SK-N-SH (cell line): Measurements from ENCODE around the gene HSD17B1. TPM values are rescaled to one million over a fixed set of nuclear protein-coding genes. Genes with fewer than 3 reads are reported as not detected.
A peak's percentile ranks its signal among the peaks of the same experiment; 100 is the strongest.

Experiments
- CTCF ChIA-PET: fragments of 300-600, 350-600 bp; formaldehyde crosslinking; extraction: SDS; loops from one replicate; lab custom pipeline; 2021; lab: Yijun Ruan, JAX
- POLR2A ChIA-PET: fragments of 350-600 bp; sonication (Branson Sonifier 250); formaldehyde crosslinking; extraction: SDS; loops from one replicate; lab custom pipeline; 2020; ENCODE audit warnings: antibody characterized with exemption, inconsistent platforms; lab: Yijun Ruan, JAX
- DNase-seq: peaks from one replicate; pipeline ENCODE4 v3.0.0; 2012
- H2AFZ ChIP-seq: fragments of 200-600 bp; sonication (generic); 2 replicates; pipeline ENCODE4 v1.8.1; 2016; ENCODE audit warnings: antibody characterized with exemption, mild to moderate bottlenecking, low read depth
- H3F3A ChIP-seq: fragments of 200-600 bp; sonication (generic); replicated peaks from 2 replicates; pipeline ENCODE3; 2016; ENCODE audit warnings: antibody characterized with exemption, mild to moderate bottlenecking; ENCODE audit not compliant: insufficient read depth
- H3K27ac ChIP-seq, 2 experiments: fragments of 200-500 bp in 1 of 2; fragments of 200-600 bp in 1 of 2; sonication (Bioruptor generic) in 1 of 2; sonication (generic), shearing (Covaris generic) in 1 of 2; 2 replicates each; pipeline versions ENCODE4 v1.5.1 to v1.6.1; 2014 to 2016; ENCODE audit warnings: low read depth in 2 of 2, inconsistent platforms in 1 of 2, low read length in 1 of 2, mild to moderate bottlenecking in 1 of 2, mixed read lengths in 1 of 2
- H3K27me3 ChIP-seq: fragments of 200-600 bp; sonication (generic), shearing (Covaris generic); 2 replicates; pipeline ENCODE4 v1.6.1; 2016; ENCODE audit warnings: mixed run types; ENCODE audit not compliant: insufficient read depth
- H3K36me3 ChIP-seq, 2 experiments: fragments of 200-500 bp in 1 of 2; fragments of 200-600 bp in 1 of 2; sonication (Bioruptor generic) in 1 of 2; sonication (generic) in 1 of 2; replicated peaks in 1 of 2; 2 replicates each; pipeline versions ENCODE3 to v1.5.1; 2014 to 2016; ENCODE audit warnings: low read length in 1 of 2, mild to moderate bottlenecking in 1 of 2; ENCODE audit not compliant: insufficient read depth in 2 of 2, control insufficient read depth in 1 of 2
- H3K4me1 ChIP-seq, 2 experiments: fragments of 200-500 bp in 1 of 2; fragments of 200-600 bp in 1 of 2; sonication (Bioruptor generic) in 1 of 2; sonication (generic), shearing (Covaris generic) in 1 of 2; 2 replicates each; pipeline versions ENCODE4 v1.5.1 to v1.6.1; 2014 to 2016; ENCODE audit warnings: low read depth in 1 of 2, low read length in 1 of 2, mixed run types in 1 of 2; ENCODE audit not compliant: insufficient read depth in 2 of 2, control insufficient read depth in 1 of 2
- H3K4me2 ChIP-seq: fragments of 200-600 bp; sonication (generic), shearing (Covaris generic); 2 replicates; pipeline ENCODE4 v1.6.1; 2017; ENCODE audit warnings: mixed run types
- H3K4me3 ChIP-seq, 2 experiments: fragments of 200-500 bp in 1 of 2; fragments of 200-600 bp in 1 of 2; sonication (Bioruptor generic) in 1 of 2; sonication (generic), shearing (Covaris generic) in 1 of 2; 2 replicates each; pipeline versions ENCODE4 v1.5.1 to v1.8.1; 2014 to 2016; ENCODE audit warnings: low read depth in 2 of 2, inconsistent platforms in 1 of 2, low read length in 1 of 2, mild to moderate bottlenecking in 1 of 2, mixed read lengths in 1 of 2, moderate library complexity in 1 of 2
- H3K79me2 ChIP-seq: fragments of 200-600 bp; sonication (generic); 2 replicates; pipeline ENCODE4 v1.8.1; 2017; ENCODE audit warnings: mild to moderate bottlenecking; ENCODE audit not compliant: insufficient read depth
- H3K9ac ChIP-seq: fragments of 200-600 bp; sonication (generic); 2 replicates; pipeline ENCODE4 v1.6.1; 2017; ENCODE audit warnings: mixed run types
- H3K9me2 ChIP-seq: fragments of 200-600 bp; sonication (generic); 2 replicates; pipeline ENCODE4 v1.6.1; 2017; ENCODE audit warnings: mixed run types
- H3K9me3 ChIP-seq: fragments of 200-600 bp; sonication (generic); 2 replicates; pipeline ENCODE4 v1.6.1; 2017; ENCODE audit warnings: mixed run types, mild to moderate bottlenecking, moderate library complexity
- H4K20me1 ChIP-seq: fragments of 200-600 bp; sonication (generic); 2 replicates; pipeline ENCODE4 v1.6.1; 2017; ENCODE audit warnings: mild to moderate bottlenecking, mixed run types; ENCODE audit not compliant: insufficient read depth
- CHD2 ChIP-seq: fragments of 150-350 bp; IDR thresholded peaks from 2 replicates; pipeline ENCODE4 v1.6.1; 2018; ENCODE audit warnings: low read length; ENCODE audit not compliant: partially characterized antibody
- EZH2phosphoT487 ChIP-seq: fragments of 200-600 bp; sonication (generic); IDR thresholded peaks from 2 replicates; pipeline ENCODE4 v1.6.1; 2017; ENCODE audit warnings: low read depth, mixed run types, mild to moderate bottlenecking, antibody characterized with exemption, moderate library complexity, borderline replicate concordance
- MAX ChIP-seq: IDR thresholded peaks from 2 replicates; pipeline ENCODE4 v1.4.0; 2012; ENCODE audit warnings: low read depth
- MXI1 ChIP-seq: IDR thresholded peaks from 2 replicates; pipeline ENCODE4 v1.6.1; 2012; ENCODE audit warnings: mild to moderate bottlenecking, low read depth, low read length, improper control_type of control experiment
- NFIC ChIP-seq: IDR thresholded peaks from 2 replicates; pipeline ENCODE4 v1.4.0; 2012; ENCODE audit warnings: borderline replicate concordance
- NRF1 ChIP-seq: IDR thresholded peaks from 2 replicates; pipeline ENCODE4 v1.6.1; 2012; ENCODE audit warnings: low read depth, mild to moderate bottlenecking, low read length
- RAD21 ChIP-seq: IDR thresholded peaks from 2 replicates; pipeline ENCODE4 v1.6.1; 2012; ENCODE audit warnings: mild to moderate bottlenecking, low read length
- RCOR1 ChIP-seq: fragments of 150-350 bp; IDR thresholded peaks from 2 replicates; pipeline ENCODE4 v1.6.1; 2017; ENCODE audit warnings: antibody characterized with exemption, low read length
- REST ChIP-seq: IDR thresholded peaks from 2 replicates; pipeline ENCODE4 v1.6.1; 2012; ENCODE audit warnings: mild to moderate bottlenecking, low read depth, low read length, moderate library complexity
- RXRA ChIP-seq: IDR thresholded peaks from 2 replicates; pipeline ENCODE4 v1.4.0; 2012; ENCODE audit warnings: low read depth, mild to moderate bottlenecking, borderline replicate concordance
- USF2 ChIP-seq: fragments of 150-350 bp; IDR thresholded peaks from 2 replicates; pipeline ENCODE4 v1.6.1; 2017; ENCODE audit warnings: antibody characterized with exemption, low read length, low read depth, borderline replicate concordance
- YY1 ChIP-seq: IDR thresholded peaks from 2 replicates; pipeline ENCODE4 v1.4.0; 2012; ENCODE audit warnings: low read depth, mild to moderate bottlenecking
- WGBS: methylation state at CpG from one replicate; pipeline ENCODE4 v1.1.6; 2017; ENCODE audit warnings: low lambda C conversion rate; 5-methylcytosine and 5-hydroxymethylcytosine counted together
- polyA plus RNA-seq, 3 experiments: library from polyadenylated mRNA; depleted of rRNA; stranded (reverse); fragments of >200 nt; gene quantifications; 2 replicates each; pipeline ENCODE4 v1.2.3, GENCODE V29; 2012
- TF ChIP-seq, protein P1 (sequence below): fragments of 200-600 bp; sonication (generic); IDR thresholded peaks from 2 replicates; pipeline ENCODE4 v1.6.1; 2017; ENCODE audit warnings: antibody characterized with exemption, mild to moderate bottlenecking, moderate library complexity

Gene HSD17B1
- polyA plus RNA-seq, 1 of the 3 experiments (the other 2 are of a cell fraction): 1.3 TPM

DNA sequence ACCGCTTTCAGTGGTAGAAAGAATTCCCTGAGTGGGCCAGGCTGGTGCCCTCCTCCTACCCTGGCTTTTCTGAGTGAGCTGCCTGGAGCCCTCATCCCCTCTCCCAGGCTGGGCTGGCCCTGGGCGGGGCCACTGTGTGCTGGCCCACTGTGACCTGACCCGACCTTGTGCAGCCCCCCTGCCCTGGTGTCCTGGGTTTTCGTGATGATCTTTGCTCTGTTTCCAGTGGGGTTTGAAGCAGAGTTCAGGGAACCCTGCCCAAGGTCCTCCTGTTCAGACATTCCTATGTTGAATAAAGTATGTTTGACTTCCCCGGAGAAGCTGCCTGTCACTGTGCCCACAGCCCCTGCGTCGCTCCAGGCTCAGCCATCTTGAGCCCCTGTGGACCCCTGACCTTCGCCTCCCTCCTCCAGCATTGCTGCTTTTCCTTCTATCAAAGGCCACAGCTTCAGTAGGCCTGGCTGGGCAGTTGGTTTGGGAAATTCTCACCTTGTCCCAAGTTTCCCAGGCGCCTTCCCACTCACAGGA is 30.4 kb upstream of the HSD17B1 start:
- Histone ChIP-seq H3K9me2 (no peaks in the 10 kb centered on the region), H3F3A (peaks cover 68% of the 10 kb centered on the region), H3K79me2 (peaks cover 16% of the 10 kb centered on the region), H3K27me3 (no peaks in the 10 kb centered on the region), H3K36me3 (no peaks in the 10 kb centered on the region), H3K4me3 (no peak overlapping the region), H4K20me1 (no peaks in the 10 kb centered on the region), H3K9me3 (no peaks in the 10 kb centered on the region), H3K27ac (peak overlapping the region; percentile 92 to 100), H3K9ac (0 out of 2 replicates have a peak overlapping the region, but pooled peaks have one; percentile 19), H3K4me2 (peak overlapping the region; percentile 81), H2AFZ (no peak overlapping the region), H3K4me1 (peaks cover 42 to 56% of the 10 kb centered on the region in 2 experiments)
- ChIA-PET CTCF (interaction anchor here (0.9 kb wide), 1 partner anchor 27 kb away, joined by 3 read pairs; no protein-coding TSS in a partner anchor), POLR2A (no interaction called here)
- WGBS: 79% methylated on average over 7 of the region's 9 CpGs
- DNase-seq: no peak
- TF ChIP-seq USF2 (no peak), RAD21 (no peak), NFIC (no peak), YY1 (no peak), NRF1 (no peak), CHD2 (no peak), MAX (no peak), EZH2phosphoT487 (no peak), RCOR1 (no peak), MXI1 (no peak), RXRA (no peak), REST (no peak)
- TF ChIP-seq, protein P1, sequence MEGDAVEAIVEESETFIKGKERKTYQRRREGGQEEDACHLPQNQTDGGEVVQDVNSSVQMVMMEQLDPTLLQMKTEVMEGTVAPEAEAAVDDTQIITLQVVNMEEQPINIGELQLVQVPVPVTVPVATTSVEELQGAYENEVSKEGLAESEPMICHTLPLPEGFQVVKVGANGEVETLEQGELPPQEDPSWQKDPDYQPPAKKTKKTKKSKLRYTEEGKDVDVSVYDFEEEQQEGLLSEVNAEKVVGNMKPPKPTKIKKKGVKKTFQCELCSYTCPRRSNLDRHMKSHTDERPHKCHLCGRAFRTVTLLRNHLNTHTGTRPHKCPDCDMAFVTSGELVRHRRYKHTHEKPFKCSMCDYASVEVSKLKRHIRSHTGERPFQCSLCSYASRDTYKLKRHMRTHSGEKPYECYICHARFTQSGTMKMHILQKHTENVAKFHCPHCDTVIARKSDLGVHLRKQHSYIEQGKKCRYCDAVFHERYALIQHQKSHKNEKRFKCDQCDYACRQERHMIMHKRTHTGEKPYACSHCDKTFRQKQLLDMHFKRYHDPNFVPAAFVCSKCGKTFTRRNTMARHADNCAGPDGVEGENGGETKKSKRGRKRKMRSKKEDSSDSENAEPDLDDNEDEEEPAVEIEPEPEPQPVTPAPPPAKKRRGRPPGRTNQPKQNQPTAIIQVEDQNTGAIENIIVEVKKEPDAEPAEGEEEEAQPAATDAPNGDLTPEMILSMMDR: no peak
